Motor neuron (in vitro differentiated cells): Measurements from ENCODE around the gene CYP8B1. TPM values are rescaled to one million over a fixed set of nuclear protein-coding genes. Genes with fewer than 3 reads are reported as not detected.

Experiments
- ATAC-seq, 8 experiments: fragments of 200-7000 bp; cut with Tn5 transposase; replicated peaks in 6 of 8; 2 replicates each; pipeline ENCODE4 v1.8.0; 2021; ENCODE audit warnings: mild to moderate bottlenecking in 8 of 8, moderate library complexity in 8 of 8
- H3K27ac ChIP-seq, 2 donors: fragments of 250-450 bp; sonication (Bioruptor Pico); 2 replicates each; pipeline ENCODE4 v1.9.0; 2021; ENCODE audit warnings: antibody characterized with exemption in 2 of 2, mild to moderate bottlenecking in 2 of 2, moderate library complexity in 1 of 2
- H3K4me1 ChIP-seq, 2 donors: fragments of 250-450 bp; sonication (Bioruptor Pico); replicated peaks in 1 of 2; 2 replicates each; pipeline ENCODE4 v1.6.1; 2021; ENCODE audit warnings: antibody characterized with exemption in 2 of 2, mild to moderate bottlenecking in 2 of 2, moderate library complexity in 1 of 2
- H3K4me3 ChIP-seq, 5 donors: fragments of 250-450 bp; sonication (Bioruptor Pico); 2 replicates each; pipeline ENCODE4 v1.9.0; 2021; ENCODE audit warnings: antibody characterized with exemption in 5 of 5, mild to moderate bottlenecking in 5 of 5, moderate library complexity in 4 of 5
- WGBS, 10 experiments: fragments of 450-650 bp; shearing (Covaris generic); methylation state at CpG; one replicate each; pipeline ENCODE4 v1.0.0; 2022; 5-methylcytosine and 5-hydroxymethylcytosine counted together
- in situ Hi-C, 9 experiments: fragments of 400-800 bp; cut with MboI; loops; one replicate each; pipeline ENCODE4 v1.15.0; 2021; ENCODE audit warnings: low sequenced_read_pairs in 9 of 9, low pct_unique_long_range_greater_than_20kb in 2 of 9; ENCODE audit not compliant: unreplicated experiment in 9 of 9
- total RNA-seq, 8 experiments: library from RNA; unstranded; fragments of 300-600 nt; gene quantifications; 2 replicates each; pipeline versions ENCODE4 v1.2.3 to v1.2.4, GENCODE V29; 2022

The CYP8B1 gene
- total RNA-seq = under 1 TPM in 7 of 8 experiments, not detected in 1; 0.05 to 0.81 (median 0.14) TPM

- no peak within 1 kb of the TSS for H3K4me3 ChIP-seq
- no peak within 1 kb of the TSS for H3K27ac ChIP-seq
- WGBS, 10 experiments = 19 to 96% (median 73%) methylated on average over 1 to 9 of the region's 13 CpGs; no CpG with 5 or more reads in 2 of the 10 experiments
- in situ Hi-C loops = no loop called here
- ATAC-seq = no peak
- no peaks in the 10 kb centered on the region for H3K4me1 ChIP-seq
Observed at GRCh38 chr3:42875325-42876151, at the start of gene CYP8B1. Gene CYP8B1, minus strand, starts transcription at chr3:42875879. Its CDS starts 63 bp downstream, at chr3:42875816.

DNA sequence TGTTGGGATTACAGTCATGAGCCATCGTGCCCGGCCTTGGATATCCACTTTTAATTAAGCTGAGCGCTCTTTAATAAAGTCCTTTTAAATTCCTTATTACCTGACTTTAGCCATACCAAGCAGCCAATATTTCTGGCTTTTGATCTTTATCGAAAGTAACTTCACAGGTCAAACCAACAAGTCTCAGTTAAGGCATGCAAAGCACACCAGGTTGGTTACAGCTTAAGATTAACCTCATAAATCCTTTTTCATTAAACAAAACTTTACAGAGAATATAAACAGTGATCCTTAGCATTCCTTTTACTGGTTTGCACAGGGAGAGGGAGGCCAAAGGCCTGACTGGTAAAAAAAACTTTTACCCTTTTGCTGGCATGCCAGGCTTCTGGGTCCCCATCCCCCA is 47.9 kb upstream of the CYP8B1 start:
- in situ Hi-C loops = no loop called here
- no peak for ATAC-seq
- 80 to 100% (median 92%) methylated on average over 1 to 4 of the region's 4 CpGs; no CpG with 5 or more reads in 2 of the 10 experiments for WGBS, 10 experiments

GRCh38 chr3:42914771-42915515 is 39.3 kb upstream of the CYP8B1 start:
- H3K4me1 ChIP-seq = no peaks in the 10 kb centered on the region
- in situ Hi-C loops = no loop called here
- H3K4me3 ChIP-seq = no peak overlapping the region
- no peak for ATAC-seq
- H3K27ac ChIP-seq = no peak overlapping the region
- 30 to 100% (median 87%) methylated on average over 1 to 8 of the region's 8 CpGs; no CpG with 5 or more reads in 1 of the 10 experiments for WGBS, 10 experiments

More for the DNA sequence above, 47.9 kb upstream of the CYP8B1 start:
- no peak overlapping the region for H3K27ac ChIP-seq
- H3K4me3 ChIP-seq = no peak overlapping the region
- no peaks in the 10 kb centered on the region for H3K4me1 ChIP-seq

- Histone ChIP-seq H3K27ac (no peak overlapping the region), H3K4me1 (no peaks in the 10 kb centered on the region), H3K4me3 (no peak overlapping the region)
- ATAC-seq = no peak
- in situ Hi-C loops = no loop called here
- 83 to 100% (median 100%) methylated on average over 1 to 2 of the region's 2 CpGs for WGBS, 10 experiments
Observed at GRCh38 chr3:42911551-42911950, 35.9 kb upstream of the CYP8B1 start.

GRCh38 chr3:42908675-42909074 is 33.0 kb upstream of the CYP8B1 start:
- in situ Hi-C loops = no loop called here
- WGBS, 10 experiments = 0 to 92% (median 75%) methylated on average over 1 to 6 of the region's 7 CpGs; no CpG with 5 or more reads in 1 of the 10 experiments
- H3K27ac ChIP-seq = no peak overlapping the region
- no peak for ATAC-seq
- no peak overlapping the region for H3K4me3 ChIP-seq
- peaks cover 0 to 3% of the 10 kb centered on the region in 2 donors for H3K4me1 ChIP-seq

GRCh38 chr3:42906848-42907183 is 31.1 kb upstream of the CYP8B1 start:
- ATAC-seq = peak in 2 of 8 experiments; percentile 2 to 7
- Histone ChIP-seq H3K27ac (no peak overlapping the region), H3K4me1 (peaks cover 0 to 3% of the 10 kb centered on the region in 2 donors), H3K4me3 (peak overlapping the region in 3 of 5 donors; percentile 23 to 61 (median 37))
- in situ Hi-C loops = no loop called here
- 40 to 100% (median 79%) methylated on average over 1 to 4 of the region's 4 CpGs; no CpG with 5 or more reads in 1 of the 10 experiments for WGBS, 10 experiments

- peak within 1 kb of the TSS in 1 of 2 donors; percentile 25 for H3K27ac ChIP-seq
- ATAC-seq = peak in 7 of 8 experiments; percentile 70 to 94 (median 89)
- in situ Hi-C loops = no loop called here
- WGBS, 10 experiments = 0 to 94% (median 14%) methylated on average over 1 to 14 of the region's 59 CpGs; no CpG with 5 or more reads in 4 of the 10 experiments
- H3K4me3 ChIP-seq = peak within 1 kb of the TSS in 3 of 5 donors; percentile 23 to 61 (median 37)
- H3K4me1 ChIP-seq = peaks cover 0 to 3% of the 10 kb centered on the region in 2 donors
Observed at GRCh38 chr3:42906070-42906847, 30.6 kb upstream of the CYP8B1 start, which contains the start of gene ZNF662. Gene ZNF662, plus strand, starts transcription at chr3:42906142. Its CDS starts 1,973 bp downstream, at chr3:42908115.

DNA sequence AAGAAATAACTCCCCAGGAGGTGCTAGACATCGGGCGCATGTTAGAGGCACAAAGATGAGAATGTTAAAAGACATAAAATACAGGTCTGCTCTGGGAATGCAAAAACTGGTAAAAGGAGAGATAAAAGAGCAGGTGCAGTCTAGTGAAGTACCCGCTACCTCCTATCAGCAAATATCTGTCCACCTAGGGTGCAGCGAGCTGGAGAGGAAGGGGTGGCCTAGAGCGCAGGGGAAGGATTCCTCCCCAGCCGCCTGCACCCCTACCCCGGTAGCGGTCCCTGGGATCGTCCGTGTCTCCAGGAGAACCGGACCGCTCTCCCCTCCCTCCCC is 30.0 kb upstream of the CYP8B1 start:
- Histone ChIP-seq H3K27ac (peak overlapping the region in 1 of 2 donors; percentile 25), H3K4me3 (peak overlapping the region in 3 of 5 donors; percentile 23 to 61 (median 37)), H3K4me1 (peaks cover 0 to 3% of the 10 kb centered on the region in 2 donors)
- in situ Hi-C loops = no loop called here
- WGBS, 10 experiments = 15 to 100% (median 80%) methylated on average over 1 to 9 of the region's 12 CpGs; no CpG with 5 or more reads in 3 of the 10 experiments
- no peak for ATAC-seq

DNA sequence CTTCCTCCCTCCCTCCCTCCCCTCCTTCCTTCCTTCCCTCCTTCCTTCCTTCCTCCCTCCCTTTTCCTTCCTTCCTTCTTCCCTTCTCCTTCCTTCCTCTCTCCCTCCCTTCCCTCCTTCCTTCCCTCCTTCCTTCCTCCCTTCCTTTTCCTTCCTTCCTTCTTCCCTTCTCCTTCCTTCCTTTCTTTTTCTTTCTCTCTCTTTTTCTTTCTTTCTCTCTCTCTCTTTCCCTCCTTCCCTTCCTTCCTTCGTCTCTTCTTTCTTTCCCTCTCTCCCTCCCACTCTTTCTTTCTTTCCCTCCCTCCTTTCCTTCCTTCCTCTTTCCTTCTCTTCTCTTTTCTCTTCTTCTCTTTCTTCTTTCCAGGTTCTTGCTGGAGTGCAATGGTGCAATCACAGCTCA is 28.4 kb upstream of the CYP8B1 start:
- Histone ChIP-seq H3K27ac (no peak overlapping the region), H3K4me1 (peaks cover 0 to 3% of the 10 kb centered on the region in 2 donors), H3K4me3 (no peak overlapping the region)
- no peak for ATAC-seq
- in situ Hi-C loops = no loop called here
- 41 to 95% (median 83%) methylated on average over 1 of the region's 1 CpG; no CpG with 5 or more reads in 1 of the 10 experiments for WGBS, 10 experiments

DNA sequence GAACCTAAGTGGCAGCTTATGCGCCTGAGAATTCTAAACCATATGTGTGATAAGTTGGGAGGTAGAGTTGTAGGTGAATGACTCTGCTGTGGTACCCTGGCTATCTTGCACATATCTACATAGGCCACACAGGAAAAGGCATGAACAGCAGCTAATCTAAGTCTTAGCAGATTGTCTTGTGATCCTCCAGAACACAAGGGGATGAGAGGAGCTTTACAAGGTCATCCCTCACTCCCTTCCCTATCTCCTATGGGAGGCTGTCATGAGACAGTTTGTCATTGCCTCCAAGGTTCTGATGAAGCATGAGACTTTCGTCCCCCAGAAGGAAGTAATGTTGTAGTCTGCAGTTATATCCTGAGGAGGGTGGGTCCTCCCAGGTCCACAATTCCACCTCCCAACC is 26.6 kb upstream of the CYP8B1 start:
- 60 to 100% (median 66%) methylated on average over 1 to 2 of the region's 2 CpGs; no CpG with 5 or more reads in 6 of the 10 experiments for WGBS, 10 experiments

DNA sequence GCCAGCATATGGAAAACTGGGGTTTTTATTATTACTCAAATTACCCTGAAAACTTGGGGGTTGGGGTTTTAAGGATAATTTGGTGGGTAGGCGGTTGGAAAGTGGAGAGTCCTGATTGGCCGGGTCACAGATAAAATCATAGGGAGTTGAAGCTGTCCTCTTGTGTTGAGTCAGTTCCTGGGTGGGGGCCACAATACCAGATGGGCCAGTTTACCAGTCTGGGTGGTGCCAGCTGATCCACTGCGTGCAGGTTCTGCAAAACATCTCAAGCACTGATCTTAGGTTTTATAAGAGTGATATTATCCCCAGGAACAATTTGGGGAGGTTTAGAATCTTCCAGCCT is 25.4 kb upstream of the CYP8B1 start:
- in situ Hi-C loops = no loop called here
- H3K27ac ChIP-seq = no peak overlapping the region
- peak in 2 of 8 experiments; percentile 4 to 32 for ATAC-seq
- H3K4me3 ChIP-seq = no peak overlapping the region
- H3K4me1 ChIP-seq = peaks cover 0 to 3% of the 10 kb centered on the region in 2 donors
- 0 to 100% (median 86%) methylated on average over 1 to 3 of the region's 3 CpGs; no CpG with 5 or more reads in 2 of the 10 experiments for WGBS, 10 experiments

More for the DNA sequence above, 26.6 kb upstream of the CYP8B1 start:
- in situ Hi-C loops = no loop called here
- Histone ChIP-seq H3K4me1 (peaks cover 0 to 3% of the 10 kb centered on the region in 2 donors), H3K4me3 (no peak overlapping the region), H3K27ac (no peak overlapping the region)
- no peak for ATAC-seq

DNA sequence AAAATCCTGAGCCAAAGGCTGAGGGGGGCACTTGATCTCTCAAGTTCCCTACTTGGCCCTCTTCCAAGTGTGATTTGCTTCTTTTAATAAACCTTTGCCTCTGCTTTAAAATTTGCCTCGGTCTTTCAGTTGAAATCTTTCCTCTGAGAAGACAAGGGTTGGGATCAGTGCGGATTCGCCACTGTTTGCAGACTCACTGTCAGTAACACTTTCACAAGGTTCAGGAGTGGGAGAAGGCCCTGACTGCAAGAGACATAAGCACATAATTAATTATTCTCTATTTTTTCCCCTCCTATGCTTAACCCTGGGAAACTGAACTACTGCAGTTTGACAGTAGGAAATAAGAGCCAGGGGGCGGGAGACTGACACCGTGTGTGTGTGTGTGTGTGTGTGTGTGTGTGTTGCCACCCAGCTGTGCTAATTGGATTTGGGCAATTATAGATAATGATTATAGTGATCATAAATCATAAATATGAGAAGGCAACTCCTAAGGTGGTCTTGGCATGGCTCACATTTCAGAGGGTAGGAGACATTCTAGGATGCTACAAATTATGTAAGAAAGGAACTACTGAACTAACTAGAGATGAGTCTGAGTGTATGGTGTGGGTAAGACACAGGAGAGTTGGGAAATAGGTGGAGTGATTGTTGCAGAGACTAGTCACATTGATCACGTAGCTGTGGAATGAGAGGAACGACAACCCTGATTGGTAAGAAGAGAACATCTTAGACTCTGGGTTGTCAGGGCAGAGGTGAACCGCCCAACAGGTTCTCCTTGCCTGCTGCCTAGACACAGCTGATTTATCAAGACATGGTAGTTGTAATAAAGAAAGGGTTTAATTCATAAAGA is 24.8 kb upstream of the CYP8B1 start:
- in situ Hi-C loops = no loop called here
- peak in 2 of 8 experiments; percentile 12 to 28 for ATAC-seq
- WGBS, 10 experiments = 40 to 100% (median 82%) methylated on average over 1 to 5 of the region's 8 CpGs
- H3K27ac ChIP-seq = no peak overlapping the region
- peaks cover 0 to 1% of the 10 kb centered on the region in 2 donors for H3K4me1 ChIP-seq
- H3K4me3 ChIP-seq = no peak overlapping the region
